ENCODE results near the gene TMED1. TPM values are rescaled to one million over a fixed set of nuclear protein-coding genes. Genes with fewer than 3 reads are reported as not detected.

TMED1 gene
- total and polyA plus RNA-seq, 2 donors (not counting 1 experiment from before 2014, with no cell fraction given), result 40.1 to 42.3 TPM

- Histone ChIP-seq H3K4me2 (ENCODE audit: extremely low read depth, insufficient read depth, low read length) (no peak overlapping the region), H3K27ac (ENCODE audit: insufficient read depth, low read length) (no peak overlapping the region), H3K9me3 (ENCODE audit: control insufficient read depth, insufficient read depth, low read depth, low read length) (no peaks in the 10 kb centered on the region), H3K4me3 (replicated peaks in 1 of 4; ENCODE audit: control extremely low read depth in 1 of 4, insufficient read depth in 1 of 4, low read depth in 3 of 4, low read length in 4 of 4) (no peak overlapping the region), H4K20me1 (ENCODE audit: control insufficient read depth, extremely low read depth, insufficient read depth, low read length) (no peaks in the 10 kb centered on the region), H3K79me2 (ENCODE audit: control insufficient read depth, insufficient read depth, low read length) (no peaks in the 10 kb centered on the region), H3K4me1 (ENCODE audit: control insufficient read depth, extremely low read depth, insufficient read depth, low read length) (no peaks in the 10 kb centered on the region), H3K27me3 (ENCODE audit: control insufficient read depth, insufficient read depth, low read length) (no peaks in the 10 kb centered on the region), H2AFZ (ENCODE audit: low read length) (no peak overlapping the region), H3K9ac (ENCODE audit: insufficient read depth, low read length) (no peak overlapping the region), H3K36me3 (ENCODE audit: control insufficient read depth, insufficient read depth, low read length) (no peaks in the 10 kb centered on the region)
- no peak for DNase-seq (ENCODE audit: low read depth in 2 of 2)
- TF ChIP-seq EZH2 (IDR thresholded peaks at IDR 0.05; ENCODE audit: low read length, missing control alignments) (no peak), CTCF (conservative IDR thresholded peaks at IDR 0.05 in 1 of 2, IDR thresholded peaks at IDR 0.05 in 1 of 2; ENCODE audit: low read depth in 1 of 2, low read length in 2 of 2) (no peak)
Observed at GRCh38 chr19:10854350-10855089, 18.5 kb upstream of the TMED1 start.

- peaks cover 3% of the 10 kb centered on the region for H3K27me3 ChIP-seq (ENCODE audit: control insufficient read depth, insufficient read depth, low read length)
- no peak for DNase-seq (ENCODE audit: low read depth in 2 of 2)
- H3K9me3 ChIP-seq (ENCODE audit: control insufficient read depth, insufficient read depth, low read depth, low read length), result no peaks in the 10 kb centered on the region
- no peak for TF ChIP-seq EZH2 (IDR thresholded peaks at IDR 0.05; ENCODE audit: low read length, missing control alignments)
- TF ChIP-seq CTCF (conservative IDR thresholded peaks at IDR 0.05 in 1 of 2, IDR thresholded peaks at IDR 0.05 in 1 of 2; ENCODE audit: low read depth in 1 of 2, low read length in 2 of 2), result no peak
- no peaks in the 10 kb centered on the region for H3K79me2 ChIP-seq (ENCODE audit: control insufficient read depth, insufficient read depth, low read length)
- no peaks in the 10 kb centered on the region for H3K4me1 ChIP-seq (ENCODE audit: control insufficient read depth, extremely low read depth, insufficient read depth, low read length)
- H4K20me1 ChIP-seq (ENCODE audit: control insufficient read depth, extremely low read depth, insufficient read depth, low read length), result no peaks in the 10 kb centered on the region
- H3K4me3 ChIP-seq (replicated peaks in 1 of 4; ENCODE audit: control extremely low read depth in 1 of 4, insufficient read depth in 1 of 4, low read depth in 3 of 4, low read length in 4 of 4), result no peak overlapping the region
- no peak overlapping the region for H3K4me2 ChIP-seq (ENCODE audit: extremely low read depth, insufficient read depth, low read length)
- no peak overlapping the region for H3K27ac ChIP-seq (ENCODE audit: insufficient read depth, low read length)
- H2AFZ ChIP-seq (ENCODE audit: low read length), result no peak overlapping the region
- no peak overlapping the region for H3K9ac ChIP-seq (ENCODE audit: insufficient read depth, low read length)
- H3K36me3 ChIP-seq (ENCODE audit: control insufficient read depth, insufficient read depth, low read length), result no peaks in the 10 kb centered on the region
Observed at GRCh38 chr19:10852941-10853340, 16.9 kb upstream of the TMED1 start.

DNA sequence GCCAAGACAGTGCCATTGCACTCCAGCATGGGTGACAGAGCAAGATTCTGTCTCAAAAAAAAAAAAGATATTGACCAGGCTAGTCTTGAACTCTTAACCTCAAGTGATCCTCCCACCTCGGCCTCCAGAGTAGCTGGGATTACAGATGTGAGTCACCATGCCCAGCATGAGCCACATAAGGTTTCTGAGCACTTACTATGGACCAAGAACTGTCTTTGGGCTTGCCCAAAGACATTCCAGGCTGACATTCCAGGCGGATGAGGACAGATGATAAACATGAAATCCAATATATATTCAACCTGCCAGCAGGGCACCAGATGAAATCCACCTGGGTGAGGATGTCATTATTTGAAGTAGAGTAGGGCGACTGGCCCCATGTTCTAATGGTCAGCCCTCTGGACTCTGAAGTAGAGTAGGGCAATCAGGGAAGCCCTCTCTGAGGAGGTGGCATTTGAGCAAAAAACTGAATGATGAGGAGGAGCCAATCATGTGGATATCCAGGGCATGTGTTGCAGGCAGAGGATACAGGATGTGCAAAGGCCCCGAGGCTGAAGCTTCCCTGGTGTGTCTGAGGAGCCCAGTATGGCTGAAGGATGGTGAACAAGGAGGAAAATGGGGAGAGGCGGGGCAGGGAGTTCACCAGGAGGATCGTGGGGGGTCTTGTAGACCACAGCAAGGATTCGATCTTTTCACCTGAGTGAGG lies 16.2 kb upstream of the TMED1 start:
- no peak overlapping the region for H3K4me3 ChIP-seq (replicated peaks in 1 of 4; ENCODE audit: control extremely low read depth in 1 of 4, insufficient read depth in 1 of 4, low read depth in 3 of 4, low read length in 4 of 4)
- H3K79me2 ChIP-seq (ENCODE audit: control insufficient read depth, insufficient read depth, low read length), result no peaks in the 10 kb centered on the region
- no peak overlapping the region for H3K9ac ChIP-seq (ENCODE audit: insufficient read depth, low read length)
- no peaks in the 10 kb centered on the region for H3K4me1 ChIP-seq (ENCODE audit: control insufficient read depth, extremely low read depth, insufficient read depth, low read length)
- H3K27me3 ChIP-seq (ENCODE audit: control insufficient read depth, insufficient read depth, low read length), result peaks cover 3% of the 10 kb centered on the region
- TF ChIP-seq CTCF (conservative IDR thresholded peaks at IDR 0.05 in 1 of 2, IDR thresholded peaks at IDR 0.05 in 1 of 2; ENCODE audit: low read depth in 1 of 2, low read length in 2 of 2), result no peak
- TF ChIP-seq EZH2 (IDR thresholded peaks at IDR 0.05; ENCODE audit: low read length, missing control alignments), result no peak
- no peaks in the 10 kb centered on the region for H3K36me3 ChIP-seq (ENCODE audit: control insufficient read depth, insufficient read depth, low read length)
- H2AFZ ChIP-seq (ENCODE audit: low read length), result no peak overlapping the region
- no peak overlapping the region for H3K4me2 ChIP-seq (ENCODE audit: extremely low read depth, insufficient read depth, low read length)
- no peaks in the 10 kb centered on the region for H3K9me3 ChIP-seq (ENCODE audit: control insufficient read depth, insufficient read depth, low read depth, low read length)
- peak; percentile 42 to 63 for DNase-seq (ENCODE audit: low read depth in 2 of 2)
- H3K27ac ChIP-seq (ENCODE audit: insufficient read depth, low read length), result no peak overlapping the region
- H4K20me1 ChIP-seq (ENCODE audit: control insufficient read depth, extremely low read depth, insufficient read depth, low read length), result no peaks in the 10 kb centered on the region
